ENCODE data around the gene TMX2. TPM values are rescaled to one million over a fixed set of nuclear protein-coding genes. Genes with fewer than 3 reads are reported as not detected.

TMX2 gene
- total and polyA plus RNA-seq, 2 experiments from 2014 or later, result 104 to 129 TPM

GRCh38 chr11:57727185-57727584, 14.8 kb downstream of the TMX2 start:
- no peak overlapping the region for H2AFZ ChIP-seq
- peaks cover 5% of the 10 kb centered on the region for H4K20me1 ChIP-seq (ENCODE audit: insufficient read depth, poor library complexity, severe bottlenecking)
- 76% methylated on average over 2 of the region's 2 CpGs for WGBS (ENCODE audit: low lambda C conversion rate, missing lambda C conversion rate)
- no peaks in the 10 kb centered on the region for H3K36me3 ChIP-seq (replicated peaks; ENCODE audit: insufficient read depth, low read depth)
- no peaks in the 10 kb centered on the region for H3K4me1 ChIP-seq (ENCODE audit: insufficient read depth)
- no peak for DNase-seq (ENCODE audit: low spot score)
- H3K27me3 ChIP-seq, result no peaks in the 10 kb centered on the region
- peaks cover 85% of the 10 kb centered on the region for H3K79me2 ChIP-seq
- no peak overlapping the region for H3K4me3 ChIP-seq
- H3K27ac ChIP-seq, result peak overlapping the region; percentile 27
- no peaks in the 10 kb centered on the region for H3K9me3 ChIP-seq (ENCODE audit: low read depth)
- no peak for TF ChIP-seq EZH2 (IDR thresholded peaks at IDR 0.05; ENCODE audit: borderline replicate concordance)
- TF ChIP-seq EZH2phosphoT487 (IDR thresholded peaks at IDR 0.05; ENCODE audit: low read depth, severe bottlenecking, unreplicated experiment), result no peak
- no peak for TF ChIP-seq CTCF (IDR thresholded peaks at IDR 0.05; ENCODE audit: poor library complexity)
- H3K9me2 ChIP-seq (replicated peaks; ENCODE audit: insufficient read depth), result no peaks in the 10 kb centered on the region
- no peak overlapping the region for H3K4me2 ChIP-seq

GRCh38 chr11:57728829-57729228, 16.4 kb downstream of the TMX2 start:
- Histone ChIP-seq H3K27me3 (no peaks in the 10 kb centered on the region), H3K36me3 (replicated peaks; ENCODE audit: insufficient read depth, low read depth) (no peaks in the 10 kb centered on the region), H4K20me1 (ENCODE audit: insufficient read depth, poor library complexity, severe bottlenecking) (peaks cover 3% of the 10 kb centered on the region), H3K4me2 (no peak overlapping the region), H3K4me1 (ENCODE audit: insufficient read depth) (no peaks in the 10 kb centered on the region), H3K4me3 (no peak overlapping the region), H2AFZ (no peak overlapping the region), H3K27ac (no peak overlapping the region), H3K9me3 (ENCODE audit: low read depth) (no peaks in the 10 kb centered on the region), H3K79me2 (peaks cover 83% of the 10 kb centered on the region), H3K9me2 (replicated peaks; ENCODE audit: insufficient read depth) (no peaks in the 10 kb centered on the region)
- no peak for TF ChIP-seq EZH2 (IDR thresholded peaks at IDR 0.05; ENCODE audit: borderline replicate concordance)
- no peak for TF ChIP-seq EZH2phosphoT487 (IDR thresholded peaks at IDR 0.05; ENCODE audit: low read depth, severe bottlenecking, unreplicated experiment)
- no peak for TF ChIP-seq CTCF (IDR thresholded peaks at IDR 0.05; ENCODE audit: poor library complexity)
- WGBS (ENCODE audit: low lambda C conversion rate, missing lambda C conversion rate), result 83% methylated on average over 7 of the region's 7 CpGs
- DNase-seq (ENCODE audit: low spot score), result no peak

- Histone ChIP-seq H4K20me1 (ENCODE audit: insufficient read depth, poor library complexity, severe bottlenecking) (no peaks in the 10 kb centered on the region), H3K27me3 (no peaks in the 10 kb centered on the region), H3K9me2 (replicated peaks; ENCODE audit: insufficient read depth) (no peaks in the 10 kb centered on the region), H2AFZ (no peak overlapping the region), H3K4me1 (ENCODE audit: insufficient read depth) (no peaks in the 10 kb centered on the region), H3K27ac (no peak overlapping the region), H3K79me2 (peaks cover 82% of the 10 kb centered on the region), H3K4me2 (no peak overlapping the region), H3K4me3 (no peak overlapping the region), H3K9me3 (ENCODE audit: low read depth) (no peaks in the 10 kb centered on the region), H3K36me3 (replicated peaks; ENCODE audit: insufficient read depth, low read depth) (no peaks in the 10 kb centered on the region)
- TF ChIP-seq CTCF (IDR thresholded peaks at IDR 0.05; ENCODE audit: poor library complexity) (no peak), EZH2 (IDR thresholded peaks at IDR 0.05; ENCODE audit: borderline replicate concordance) (no peak), EZH2phosphoT487 (IDR thresholded peaks at IDR 0.05; ENCODE audit: low read depth, severe bottlenecking, unreplicated experiment) (no peak)
- WGBS (ENCODE audit: low lambda C conversion rate, missing lambda C conversion rate), result 94% methylated on average over 7 of the region's 7 CpGs
- no peak for DNase-seq (ENCODE audit: low spot score)
These were observed 17.1 kb downstream of the TMX2 start for GRCh38 chr11:57729479-57729878.

DNA sequence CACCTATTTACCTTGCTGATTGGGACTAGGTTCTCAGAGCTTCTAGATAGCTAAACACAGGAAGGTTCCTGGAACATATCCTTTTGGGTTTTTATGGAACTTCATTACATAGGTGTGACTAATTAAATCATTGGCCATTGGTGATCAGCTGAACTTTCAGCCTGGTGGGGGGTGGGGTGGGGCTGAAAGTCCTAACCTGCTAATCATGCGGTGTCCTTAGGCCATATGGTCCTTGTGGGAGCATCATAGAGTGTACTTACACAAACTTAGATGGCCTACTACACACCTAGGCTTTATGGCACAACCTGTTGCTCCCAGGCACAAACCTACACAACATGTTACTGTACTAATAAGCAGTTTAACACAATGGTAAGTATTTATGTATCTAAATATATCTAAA, 20.3 kb downstream of the TMX2 start:
- no peaks in the 10 kb centered on the region for H3K9me3 ChIP-seq (ENCODE audit: low read depth)
- H3K4me3 ChIP-seq, result no peak overlapping the region
- 100% methylated on average over 1 of the region's 1 CpG for WGBS (ENCODE audit: low lambda C conversion rate, missing lambda C conversion rate)
- H3K4me1 ChIP-seq (ENCODE audit: insufficient read depth), result peaks cover 5% of the 10 kb centered on the region
- H3K9me2 ChIP-seq (replicated peaks; ENCODE audit: insufficient read depth), result no peaks in the 10 kb centered on the region
- no peak for DNase-seq (ENCODE audit: low spot score)
- H3K79me2 ChIP-seq, result peaks cover 73% of the 10 kb centered on the region
- H3K36me3 ChIP-seq (replicated peaks; ENCODE audit: insufficient read depth, low read depth), result no peaks in the 10 kb centered on the region
- no peaks in the 10 kb centered on the region for H3K27me3 ChIP-seq
- H3K4me2 ChIP-seq, result no peak overlapping the region
- no peak overlapping the region for H3K27ac ChIP-seq
- no peaks in the 10 kb centered on the region for H4K20me1 ChIP-seq (ENCODE audit: insufficient read depth, poor library complexity, severe bottlenecking)
- H2AFZ ChIP-seq, result no peak overlapping the region
- no peak for TF ChIP-seq CTCF (IDR thresholded peaks at IDR 0.05; ENCODE audit: poor library complexity)
- TF ChIP-seq EZH2 (IDR thresholded peaks at IDR 0.05; ENCODE audit: borderline replicate concordance), result no peak
- no peak for TF ChIP-seq EZH2phosphoT487 (IDR thresholded peaks at IDR 0.05; ENCODE audit: low read depth, severe bottlenecking, unreplicated experiment)

Measured in hepatocyte (in vitro differentiated cells).